Measurements from ENCODE around the gene SERPINH1.
"Not testable (repeated sequence)": the region's sequence is repeated elsewhere in the genome, so short reads cannot be mapped to it uniquely, and the experiment has no call there.

Gene SERPINH1

DNA sequence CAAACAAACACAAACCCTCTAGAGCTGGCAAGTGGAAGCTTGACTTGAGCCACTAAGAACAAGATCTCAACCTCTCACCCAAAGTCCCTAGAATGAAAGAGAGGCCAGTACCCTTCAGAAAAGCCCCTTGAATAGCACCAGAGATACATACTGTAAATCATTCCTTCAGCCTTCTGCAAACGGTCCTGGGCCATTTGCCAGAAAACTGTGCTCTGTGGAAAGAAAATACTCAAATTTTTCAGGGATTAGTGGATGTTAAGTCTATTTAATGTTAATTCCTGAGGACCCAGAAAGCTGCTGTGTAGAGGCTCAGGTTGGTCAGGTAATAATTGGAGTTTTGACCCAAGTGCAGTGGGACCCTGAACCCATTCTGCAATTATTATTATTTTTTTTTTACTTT lies 16.9 kb downstream of the SERPINH1 start:
- DNase-seq, result no peak

DNA sequence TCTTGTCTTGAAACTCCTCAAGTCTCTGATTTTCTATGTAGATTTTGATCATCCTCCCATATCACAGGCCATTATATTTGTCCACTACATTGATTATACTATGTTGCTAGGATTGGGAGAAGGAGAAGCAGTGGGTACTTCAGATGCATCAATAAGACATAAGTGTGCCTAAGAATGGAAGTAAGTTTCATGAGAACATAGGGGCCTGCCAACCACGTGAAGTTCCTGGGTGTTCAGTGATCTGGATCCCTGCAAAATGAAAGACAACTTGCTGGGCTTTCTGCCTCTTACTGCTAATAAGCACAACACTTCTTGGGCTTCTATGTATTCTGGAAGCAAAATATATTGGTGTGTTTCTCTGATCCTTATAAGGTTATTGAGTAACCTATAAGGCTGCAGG lies 17.8 kb downstream of the SERPINH1 start:
- no peak for DNase-seq

- DNase-seq, result no peak
Observed at GRCh38 chr11:75582506-75582894, 20.4 kb downstream of the SERPINH1 start.

GRCh38 chr11:75582895-75583717 lies 21.1 kb downstream of the SERPINH1 start:
- DNase-seq, result peak; percentile 72

DNA sequence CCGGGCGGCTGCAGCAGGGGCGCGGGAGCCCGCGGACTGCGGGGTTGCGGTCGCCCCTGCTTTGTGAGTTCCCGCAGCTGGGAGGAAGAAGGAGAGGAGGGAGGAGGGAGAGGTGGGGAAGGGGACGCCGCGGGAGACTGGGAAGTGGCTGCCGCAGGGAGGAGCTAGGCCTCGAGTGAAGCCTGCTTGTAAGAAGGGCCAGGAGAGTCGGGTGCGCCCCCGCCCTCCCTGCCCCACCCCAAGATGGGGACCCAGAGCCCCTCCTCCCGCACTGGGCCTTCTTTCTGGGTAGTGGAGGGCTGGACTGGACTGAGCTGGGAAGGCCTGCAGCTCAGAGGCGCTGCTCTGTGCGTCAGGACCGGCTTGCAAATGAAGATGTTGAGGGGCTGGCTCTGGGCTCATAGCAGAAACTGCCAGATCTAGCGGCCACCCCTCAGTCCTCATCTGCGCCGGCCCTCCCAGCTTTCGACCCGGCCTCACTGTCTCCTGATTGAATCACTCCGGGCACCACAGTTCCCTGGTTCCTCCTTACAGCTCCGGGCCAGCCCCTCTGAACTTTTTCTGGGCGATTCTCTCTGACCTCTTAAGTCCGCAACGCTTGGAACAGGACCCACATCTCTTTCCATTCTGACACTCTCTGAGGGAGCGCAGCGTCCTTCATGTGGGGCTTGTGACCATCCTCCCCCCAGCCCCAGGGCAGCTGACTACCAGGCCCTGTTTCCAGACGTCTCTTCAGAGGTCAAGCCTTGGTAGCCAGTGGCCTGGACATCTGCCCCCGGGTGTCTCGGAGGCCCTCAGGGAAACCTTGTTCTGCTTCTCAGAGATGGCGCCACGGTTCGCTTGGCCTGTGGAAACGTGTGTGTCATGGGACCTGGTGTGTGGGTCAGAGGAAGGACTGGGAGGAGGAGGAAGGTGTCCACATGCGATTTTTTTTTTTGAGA lies 21.9 kb downstream of the SERPINH1 start:
- peak; percentile 55 for DNase-seq

DNA sequence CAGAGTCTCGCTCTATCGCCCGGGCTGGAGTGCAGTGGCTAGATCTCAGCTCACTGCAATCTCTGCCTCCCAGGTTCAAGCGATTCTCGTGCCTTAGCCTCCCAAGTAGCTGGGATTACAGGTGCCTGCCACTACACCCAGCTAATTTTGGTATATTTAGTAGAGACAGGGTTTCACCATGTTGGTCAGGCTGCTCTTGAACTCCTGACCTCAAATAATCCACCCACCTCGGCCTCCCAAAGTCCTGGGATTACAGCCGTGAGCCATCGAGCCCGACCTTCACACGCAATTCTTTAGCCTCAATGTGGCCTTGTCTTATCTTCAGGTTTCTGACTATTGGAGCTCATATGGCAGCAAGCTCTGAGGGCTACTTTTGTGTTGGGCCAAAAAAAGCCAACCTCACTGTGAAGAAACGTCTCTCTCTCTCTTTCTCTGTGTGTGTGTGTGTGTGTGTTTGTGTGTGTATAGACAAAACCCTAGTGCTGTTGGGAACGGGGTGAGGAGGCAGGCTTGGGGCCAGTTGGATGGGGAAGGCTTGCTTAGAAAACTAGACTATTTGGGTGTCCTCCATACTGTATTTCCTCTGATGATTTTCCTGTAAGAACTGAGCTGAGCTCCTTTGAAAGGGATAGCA lies 22.7 kb downstream of the SERPINH1 start:
- not testable (repeated sequence) for DNase-seq

DNA sequence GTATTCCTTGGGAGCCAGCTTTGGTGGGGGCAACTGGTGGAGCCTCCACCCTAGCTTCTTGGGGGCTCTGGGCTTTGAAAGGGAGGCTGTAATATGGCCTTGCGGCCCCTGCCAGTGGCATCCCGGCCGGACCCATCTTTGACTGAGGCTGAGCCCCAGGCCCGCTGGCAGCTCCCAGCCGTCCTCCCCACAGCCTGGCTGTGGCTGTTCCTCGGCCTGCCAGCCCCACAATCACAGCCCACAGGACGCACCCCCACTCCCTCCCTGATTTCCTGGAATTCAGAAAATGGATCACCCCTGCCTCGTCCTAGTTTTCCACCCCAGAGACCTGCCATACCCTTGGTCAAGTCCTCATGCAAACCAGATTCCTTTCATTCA lies 23.2 kb downstream of the SERPINH1 start:
- DNase-seq, result no peak

DNA sequence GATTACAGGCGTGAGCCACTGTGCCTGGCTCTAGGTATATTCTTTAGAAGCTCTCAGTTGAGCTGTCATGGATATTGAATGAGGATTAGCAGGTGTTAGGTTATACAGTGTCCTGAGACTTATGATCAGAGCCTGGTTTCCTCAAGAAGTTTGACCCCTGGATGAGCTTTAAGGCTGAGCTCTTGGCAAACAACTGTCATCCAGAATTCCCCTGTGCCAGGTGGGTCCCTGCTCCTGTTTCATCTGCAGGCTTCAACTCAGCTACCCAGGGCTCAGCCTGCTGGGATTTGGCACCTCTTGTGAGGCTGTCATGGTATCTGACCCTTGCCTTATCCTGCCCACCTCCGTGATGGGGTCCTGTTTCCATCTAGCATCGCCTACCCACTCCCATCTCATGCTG lies 24.3 kb downstream of the SERPINH1 start:
- no peak for DNase-seq

DNA sequence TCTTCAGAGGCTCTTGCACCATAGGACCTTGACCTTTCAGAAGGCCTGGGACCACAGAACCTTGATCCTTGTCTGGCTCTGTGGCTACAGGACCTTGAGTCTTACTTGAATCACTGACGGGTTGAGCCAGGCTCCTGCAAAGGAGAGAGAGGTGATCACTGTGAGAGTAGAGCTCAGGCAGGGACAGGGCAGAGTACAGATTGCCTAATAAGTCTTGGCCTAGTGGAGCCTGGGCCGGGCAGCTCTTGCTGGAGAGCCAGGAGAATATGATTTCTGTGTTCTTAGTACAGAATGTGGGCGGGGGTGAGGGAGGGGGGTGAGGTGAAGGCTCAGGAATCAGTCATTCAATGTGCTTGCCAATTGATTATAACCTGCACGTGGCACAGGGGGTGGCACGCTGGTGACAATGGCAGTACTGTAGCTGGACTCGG lies 26.0 kb downstream of the SERPINH1 start:
- no peak for DNase-seq

GRCh38 chr11:75589051-75589450 lies 27.0 kb downstream of the SERPINH1 start:
- DNase-seq, result no peak

DNA sequence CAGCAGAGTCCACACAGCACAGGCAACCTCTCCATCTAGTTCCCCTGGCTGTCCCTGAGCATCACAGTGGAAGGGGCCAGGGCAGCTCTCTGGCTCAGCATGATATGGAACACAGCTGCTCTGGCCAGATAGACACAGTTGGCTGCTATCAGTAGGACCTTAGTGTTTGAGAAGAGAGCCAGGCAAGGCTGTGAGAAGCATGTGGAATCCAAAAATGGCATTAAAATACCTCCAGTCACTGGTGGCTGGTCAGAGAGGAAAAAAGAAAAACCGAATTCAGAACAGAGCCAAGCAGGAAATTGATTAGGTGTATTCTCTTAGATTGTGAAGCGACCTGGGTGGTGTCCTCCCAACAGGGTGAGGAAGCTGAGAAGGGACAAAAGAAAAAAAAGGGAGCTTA lies 27.9 kb downstream of the SERPINH1 start:
- DNase-seq, result no peak

GRCh38 chr11:75591371-75591770 lies 29.3 kb downstream of the SERPINH1 start:
- no peak for DNase-seq

GRCh38 chr11:75591966-75592365 lies 29.9 kb downstream of the SERPINH1 start:
- no peak for DNase-seq

GRCh38 chr11:75592715-75593114 lies 30.7 kb downstream of the SERPINH1 start:
- peak; percentile 87 for DNase-seq

GRCh38 chr11:75593286-75593915 lies 31.3 kb downstream of the SERPINH1 start:
- peak; percentile 64 for DNase-seq

DNA sequence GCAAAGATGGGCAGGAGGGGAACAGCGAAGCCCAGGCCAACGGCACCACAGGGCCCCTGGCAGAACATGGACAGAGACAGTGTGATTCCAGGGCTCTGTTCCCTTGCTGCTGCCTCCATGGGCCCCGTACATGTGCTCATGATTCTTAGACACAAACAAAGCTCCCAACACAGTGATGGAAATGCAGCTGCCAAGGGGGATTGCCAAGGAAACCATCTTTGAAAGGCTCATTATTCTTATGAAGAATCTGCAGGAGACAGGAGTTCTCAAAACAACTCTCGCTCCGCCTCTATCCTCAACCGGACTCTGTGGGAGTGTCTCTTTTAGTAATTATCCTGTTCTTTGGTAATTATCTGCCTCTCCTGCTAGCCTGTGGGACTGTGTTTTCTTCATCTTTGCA lies 32.2 kb downstream of the SERPINH1 start:
- DNase-seq, result no peak

GRCh38 chr11:75595429-75595828 lies 33.4 kb downstream of the SERPINH1 start:
- DNase-seq, result no peak

DNA sequence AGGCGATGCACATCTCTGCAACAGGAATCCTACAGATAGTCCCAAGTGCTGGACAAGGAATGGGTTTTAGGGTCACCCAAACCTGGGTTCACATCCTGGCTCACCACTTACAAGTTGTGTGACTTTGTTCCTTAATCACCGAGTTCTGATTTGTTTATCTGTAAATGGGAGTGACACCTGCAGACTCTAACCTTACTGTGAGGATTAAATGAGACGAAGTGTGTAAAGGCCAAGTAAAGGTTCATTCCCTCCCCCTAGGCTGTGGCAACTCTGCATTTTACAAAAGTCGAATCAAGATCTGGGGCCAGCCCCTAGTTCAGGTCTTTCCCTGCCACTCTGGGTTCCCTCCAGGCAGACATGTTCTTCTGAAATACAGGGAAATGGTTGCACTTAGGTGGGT lies 34.9 kb downstream of the SERPINH1 start:
- no peak for DNase-seq

- peak; percentile 69 for DNase-seq
Observed at GRCh38 chr11:75597636-75598035, 35.6 kb downstream of the SERPINH1 start.

- no peak for DNase-seq
Observed at GRCh38 chr11:75598264-75598663, 36.2 kb downstream of the SERPINH1 start.

- no peak for DNase-seq
Observed at GRCh38 chr11:75598900-75599299, 36.8 kb downstream of the SERPINH1 start.

DNA sequence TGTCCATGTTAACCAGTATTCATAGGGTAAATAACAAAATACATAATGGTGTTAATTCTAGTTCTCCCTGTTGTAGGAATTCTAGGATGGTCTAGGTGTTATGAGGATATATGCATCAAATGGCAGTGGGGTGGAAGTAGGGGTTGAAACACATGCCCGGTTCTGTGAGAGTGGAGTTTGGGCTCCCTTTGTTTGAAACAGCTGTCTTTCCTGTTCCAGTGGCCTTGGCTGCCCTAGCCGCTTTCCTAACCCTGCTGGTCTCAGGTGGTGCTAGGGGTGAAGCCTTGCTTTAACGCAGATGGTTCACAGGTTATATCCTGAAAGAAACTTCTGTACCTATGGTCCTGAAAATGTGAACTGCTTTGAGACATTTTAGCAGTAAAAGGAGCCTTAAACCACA lies 38.3 kb downstream of the SERPINH1 start:
- DNase-seq, result no peak

GRCh38 chr11:75601494-75601893 lies 39.4 kb downstream of the SERPINH1 start:
- no peak for DNase-seq
